Raji (cell line): Measurements from ENCODE around the gene HMOX1.

Experiments
- POLR2A ChIP-seq: IDR thresholded peaks from 2 replicates; pipeline ENCODE4 v1.6.1; 2011; ENCODE audit warnings: low read depth, low read length, control low read depth; ENCODE audit not compliant: insufficient read depth

HMOX1 gene

GRCh38 chr22:35346596-35347220 is 34.2 kb upstream of the HMOX1 start:
- no peak for TF ChIP-seq POLR2A

DNA sequence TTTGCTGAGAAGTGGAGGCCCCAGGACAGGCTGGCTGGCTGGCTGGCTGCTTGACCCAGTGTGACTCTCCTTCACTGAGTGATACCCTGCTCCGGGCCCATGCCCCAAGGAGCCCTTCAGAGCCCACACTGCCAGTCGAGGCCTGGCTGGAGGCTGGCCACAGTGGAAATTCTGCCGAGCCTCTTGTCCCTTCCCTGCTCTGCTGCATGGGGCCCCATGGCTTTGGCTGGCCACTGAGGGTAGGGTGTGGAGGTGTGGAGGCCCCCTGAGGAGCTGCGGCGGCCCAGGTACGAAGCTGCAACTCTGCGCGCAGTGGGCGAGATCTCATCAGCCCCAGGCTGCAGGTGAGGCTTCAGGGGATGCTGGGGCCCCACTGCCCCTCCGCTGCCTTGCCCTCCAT is 33.4 kb upstream of the HMOX1 start:
- TF ChIP-seq POLR2A, result no peak

- TF ChIP-seq POLR2A, result no peak
Measured at GRCh38 chr22:35348026-35348590, 32.8 kb upstream of the HMOX1 start.

DNA sequence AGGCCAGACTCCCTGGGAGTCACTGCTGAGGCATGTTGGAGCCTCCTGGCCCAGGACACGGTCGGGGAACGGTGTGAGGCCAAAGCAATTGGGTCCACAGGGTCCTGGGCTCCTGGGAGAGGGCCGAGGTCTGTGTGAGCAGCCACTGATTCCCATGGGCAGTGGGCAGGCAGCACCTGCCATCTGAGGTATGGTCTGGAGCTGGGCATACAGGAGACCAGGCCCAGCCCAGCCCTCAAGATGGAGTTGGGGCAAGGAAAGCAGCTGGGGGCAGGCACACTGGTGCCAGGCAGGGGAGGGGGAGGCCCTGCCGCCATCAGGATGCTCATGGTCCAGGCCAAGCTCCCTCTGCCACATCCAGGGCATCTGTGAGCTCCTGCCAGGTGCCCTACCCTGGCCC is 32.2 kb upstream of the HMOX1 start:
- no peak for TF ChIP-seq POLR2A

GRCh38 chr22:35349368-35349703 is 31.6 kb upstream of the HMOX1 start:
- TF ChIP-seq POLR2A, result no peak

DNA sequence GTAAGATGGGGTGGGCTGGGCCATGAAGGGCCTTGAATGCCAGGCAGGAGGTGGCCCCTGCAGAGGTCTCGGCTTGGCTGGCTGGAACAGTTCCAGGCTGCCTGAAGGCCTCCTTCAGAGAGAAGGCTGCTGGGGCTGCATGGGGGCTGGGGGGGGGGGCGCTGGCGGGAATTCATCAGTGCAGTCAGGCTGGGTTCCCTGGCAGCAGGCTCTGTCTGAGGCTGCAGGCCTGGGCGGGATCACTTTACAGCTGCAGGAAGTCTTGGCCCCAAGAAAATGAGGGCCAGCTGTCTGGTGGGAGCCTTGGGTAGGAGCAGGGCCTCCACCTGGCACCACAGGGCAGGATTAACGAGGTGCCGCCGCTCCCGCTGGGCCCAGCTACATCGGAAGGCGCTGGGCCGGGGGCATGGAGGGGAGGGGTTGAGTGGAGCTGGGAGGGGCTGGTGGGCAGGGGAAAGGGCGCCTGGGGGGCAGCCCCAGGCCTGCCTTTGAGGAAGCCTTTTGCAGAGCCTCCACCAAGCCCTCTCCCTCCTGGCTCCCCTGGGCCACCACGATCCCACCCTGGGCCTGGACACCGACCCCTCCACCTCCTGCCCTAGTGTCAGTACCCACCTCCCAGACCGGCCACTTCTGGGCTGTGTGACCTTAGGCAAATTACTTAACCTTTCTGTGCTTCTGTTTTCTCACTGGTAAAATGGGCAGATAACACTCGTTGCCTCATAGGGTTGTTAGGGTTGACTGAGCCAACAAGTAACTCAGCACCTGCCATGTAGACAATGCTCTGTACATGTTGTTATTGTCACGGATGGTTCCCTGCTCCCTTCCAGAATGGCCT is 31.0 kb upstream of the HMOX1 start:
- no peak for TF ChIP-seq POLR2A

DNA sequence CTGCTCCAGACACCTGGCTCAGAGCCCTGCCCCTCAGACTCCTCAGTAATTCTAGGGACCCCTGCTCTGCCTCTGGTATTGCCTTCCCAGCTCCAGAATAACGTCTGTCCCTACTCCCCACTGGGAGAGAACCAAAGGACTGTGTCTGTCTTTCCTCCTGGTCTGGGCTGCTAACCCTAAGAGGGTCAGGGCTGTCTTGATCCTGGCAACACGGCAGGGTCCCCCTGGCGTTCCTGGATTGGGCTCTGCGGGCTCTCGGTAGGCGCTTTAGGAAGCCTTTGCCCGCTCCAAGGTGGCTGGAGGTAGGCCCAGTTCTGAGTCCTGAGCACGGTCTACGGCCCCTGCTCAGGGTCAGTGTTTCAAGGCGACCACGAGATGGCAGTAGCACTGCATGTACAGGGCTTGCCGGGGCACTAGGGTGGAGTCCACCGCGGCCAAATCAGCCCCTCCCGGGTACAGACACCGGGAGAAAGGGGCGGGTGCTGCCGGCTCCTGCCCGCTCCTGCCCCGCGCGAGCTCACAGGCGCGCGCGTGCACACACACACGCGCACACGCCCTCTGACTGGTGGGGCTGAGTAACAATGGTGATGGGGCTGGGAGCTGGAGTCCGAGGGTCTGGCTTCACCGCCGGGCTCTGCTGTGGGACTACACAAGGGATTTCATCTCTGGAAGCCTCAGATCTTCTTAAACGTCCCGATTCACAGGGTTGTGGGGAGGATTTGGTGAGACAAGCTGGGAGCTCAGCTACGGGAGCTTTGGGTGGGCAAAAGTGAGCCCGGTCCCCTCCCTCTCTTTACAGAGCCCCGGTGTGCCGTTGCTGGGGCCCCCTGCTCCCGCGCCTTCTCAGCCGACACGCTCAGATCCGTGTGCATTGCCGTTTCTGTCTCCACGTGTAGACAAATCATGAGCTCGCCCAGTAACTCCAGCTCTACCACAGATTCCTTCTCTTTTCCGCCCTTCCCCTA is 30.1 kb upstream of the HMOX1 start:
- 0 out of 2 replicates have a peak, but pooled peaks have one; percentile 21 for TF ChIP-seq POLR2A

DNA sequence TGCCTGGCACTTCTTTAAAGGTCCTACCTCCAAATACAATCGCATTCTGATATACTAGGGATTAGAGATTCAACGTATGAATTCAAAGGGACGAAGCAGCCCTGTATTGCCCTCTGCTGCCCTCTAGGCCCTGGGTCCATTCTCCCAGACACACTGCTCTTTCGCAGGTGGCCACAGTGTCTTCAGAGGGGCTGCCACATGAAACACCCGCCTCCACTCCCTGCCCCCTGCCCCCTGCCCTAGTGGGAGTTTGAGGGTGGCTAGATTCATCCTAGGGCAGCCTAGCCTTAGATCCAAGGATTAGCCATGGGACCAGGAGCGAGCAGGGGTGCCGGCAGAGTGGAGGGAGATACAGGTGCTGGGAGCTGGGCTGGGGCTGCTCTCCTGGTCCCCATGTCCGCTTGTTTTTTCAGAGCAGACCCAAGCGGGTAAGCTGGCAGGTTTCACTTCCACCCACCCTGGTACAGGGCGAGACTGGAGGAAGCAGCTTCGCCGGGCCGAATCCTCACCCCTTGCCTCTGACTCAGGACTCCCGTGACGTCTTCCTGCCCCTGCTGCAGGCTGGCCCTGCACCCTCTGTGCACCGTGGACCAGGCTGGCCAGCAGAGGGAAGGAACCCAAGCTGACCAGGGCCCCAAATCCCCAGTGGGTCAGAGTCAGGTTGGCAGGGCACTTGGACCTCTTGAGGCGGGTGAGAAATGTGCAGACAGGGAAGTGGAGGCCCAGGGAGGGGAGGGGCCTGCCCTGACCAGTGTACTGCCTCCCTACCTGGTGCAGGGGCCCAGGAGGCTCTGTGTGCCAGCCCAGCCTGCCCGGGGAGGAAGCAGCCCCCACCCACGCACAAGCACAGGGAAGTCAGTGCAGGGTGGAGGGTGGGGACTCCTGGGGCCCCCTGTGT is 28.4 kb upstream of the HMOX1 start:
- TF ChIP-seq POLR2A, result peak; percentile 42; the same call in 1 of the 2 replicates

- no peak for TF ChIP-seq POLR2A
Measured at GRCh38 chr22:35353318-35353717, 27.6 kb upstream of the HMOX1 start.

- no peak for TF ChIP-seq POLR2A
Measured at GRCh38 chr22:35354068-35354467, 26.8 kb upstream of the HMOX1 start.

DNA sequence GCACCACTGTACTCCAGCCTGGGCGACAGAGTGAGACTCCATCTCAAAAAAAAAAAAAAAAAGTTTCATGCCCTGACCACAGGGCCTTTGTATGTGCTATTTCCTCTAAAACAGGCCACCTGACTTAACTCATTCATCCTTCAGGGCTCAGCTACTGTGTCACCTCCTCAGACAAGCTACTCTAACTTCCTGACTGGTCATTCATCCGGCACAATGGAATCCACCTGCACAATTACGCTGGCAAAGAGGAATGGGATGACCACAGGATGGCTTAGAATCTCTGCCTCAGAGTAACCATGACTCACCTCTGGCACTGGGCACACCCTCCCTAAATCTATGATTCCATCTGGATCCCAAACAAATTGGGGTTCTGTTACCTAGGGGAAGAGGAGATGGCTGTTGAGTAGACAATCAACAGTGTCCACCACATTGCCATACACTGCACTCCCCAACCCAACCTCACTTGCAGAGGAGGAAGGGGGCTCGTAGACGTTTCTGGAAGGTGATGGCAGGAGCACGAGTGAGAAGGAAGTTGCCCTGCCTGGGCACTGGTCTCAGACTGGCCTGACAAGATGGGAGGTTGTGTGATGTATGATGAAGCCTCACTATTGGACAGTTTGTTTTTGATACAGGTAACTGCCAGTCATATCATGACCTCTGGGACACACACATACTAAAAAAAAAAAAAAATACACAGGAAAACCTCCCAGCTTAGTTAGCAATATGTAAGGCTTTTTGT is 22.8 kb upstream of the HMOX1 start:
- no peak for TF ChIP-seq POLR2A

- no peak for TF ChIP-seq POLR2A
Measured at GRCh38 chr22:35359380-35360065, 21.4 kb upstream of the HMOX1 start.

GRCh38 chr22:35361001-35361558 is 19.8 kb upstream of the HMOX1 start:
- TF ChIP-seq POLR2A, result no peak
